ENCODE results near the gene ARL16. TPM values are rescaled to one million over a fixed set of nuclear protein-coding genes. Genes with fewer than 3 reads are reported as not detected.

Gene ARL16
- total RNA-seq, 1 experiment from 2014 or later, result 47.5 TPM

GRCh38 chr17:81646869-81647600 is 36.6 kb downstream of the ARL16 start:
- ATAC-seq, result no peak
- no peaks in the 10 kb centered on the region for H3K9me2 ChIP-seq (ENCODE audit: insufficient read depth)
- no peaks in the 10 kb centered on the region for H4K20me1 ChIP-seq (ENCODE audit: insufficient read depth)
- POLR2A ChIA-PET, result no interaction called here
- intact Hi-C loops (cut with micrococcal nuclease), result no loop called here
- peaks cover 0 to 5% of the 10 kb centered on the region in 2 experiments; a peak in 1 of 4 replicates for H3K9me3 ChIP-seq (ENCODE audit: control insufficient read depth in 1 of 2, insufficient read depth in 1 of 2, low read depth in 1 of 2, low read length in 2 of 2)
- H3K4me1 ChIP-seq (ENCODE audit: control insufficient read depth in 1 of 2, insufficient read depth in 2 of 2, low read length in 2 of 2), result peaks cover 10 to 19% of the 10 kb centered on the region in 2 experiments
- H3K4me2 ChIP-seq (ENCODE audit: low read length), result no peak overlapping the region
- H3K4me3 ChIP-seq (replicated peaks in 1 of 2; ENCODE audit: low read depth in 1 of 2, low read length in 2 of 2), result no peak overlapping the region
- H3K9ac ChIP-seq (ENCODE audit: low read length), result no peak overlapping the region
- no peak overlapping the region for H2AFZ ChIP-seq (ENCODE audit: low read depth, low read length, poor library complexity, severe bottlenecking)
- H3K27me3 ChIP-seq (ENCODE audit: insufficient read depth, low read length), result no peaks in the 10 kb centered on the region
- H3K36me3 ChIP-seq (ENCODE audit: control insufficient read depth in 1 of 2, insufficient read depth in 2 of 2, low read length in 2 of 2), result no peaks in the 10 kb centered on the region
- no TSS peak for BruUV-seq (replicated peaks)
- no peaks in the 10 kb centered on the region for H3K79me2 ChIP-seq (ENCODE audit: insufficient read depth, low read length)
- RAD21 ChIA-PET (ENCODE audit: low non-redundant PET in 1 of 2, low total read pairs in 2 of 2, uncharacterized antibody in 2 of 2, unreplicated experiment in 2 of 2), result no interaction called here
- CTCF ChIA-PET, result no interaction called here
- TF ChIP-seq ZFX (IDR thresholded peaks at IDR 0.05) (no peak), RAD21 (IDR thresholded peaks at IDR 0.05; ENCODE audit: low read depth) (no peak), REST (IDR thresholded peaks at IDR 0.05; ENCODE audit: low read depth) (no peak), SIN3A (IDR thresholded peaks at IDR 0.05; ENCODE audit: low read depth) (no peak), SP1 (IDR thresholded peaks at IDR 0.05; ENCODE audit: low read depth) (no peak), POLR2A (IDR thresholded peaks at IDR 0.05; ENCODE audit: borderline replicate concordance, extremely low read depth, insufficient read depth, insufficient read length) (no peak), ELF1 (IDR thresholded peaks at IDR 0.05; ENCODE audit: borderline replicate concordance, low read depth) (no peak), CEBPB (IDR thresholded peaks at IDR 0.05; ENCODE audit: low read depth) (no peak), EZH2 (IDR thresholded peaks at IDR 0.05) (no peak), TCF7L2 (IDR thresholded peaks at IDR 0.05; ENCODE audit: borderline replicate concordance, extremely low read depth, insufficient read depth, insufficient read length) (no peak), JUND (IDR thresholded peaks at IDR 0.05) (no peak), EZH2phosphoT487 (IDR thresholded peaks at IDR 0.05; ENCODE audit: borderline replicate concordance) (no peak), CBX3 (IDR thresholded peaks at IDR 0.05; ENCODE audit: low read depth) (no peak), ZNF274 (IDR thresholded peaks at IDR 0.05; ENCODE audit: low read depth, low read length) (no peak)
- TF ChIP-seq, protein P1, sequence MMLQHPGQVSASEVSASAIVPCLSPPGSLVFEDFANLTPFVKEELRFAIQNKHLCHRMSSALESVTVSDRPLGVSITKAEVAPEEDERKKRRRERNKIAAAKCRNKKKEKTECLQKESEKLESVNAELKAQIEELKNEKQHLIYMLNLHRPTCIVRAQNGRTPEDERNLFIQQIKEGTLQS (IDR thresholded peaks at IDR 0.05), result no peak
- no peak overlapping the region for H3K27ac ChIP-seq (ENCODE audit: low read depth, low read length)
- DNase-seq (ENCODE audit: low read depth, low spot score), result no peak
